Body of pancreas (tissue), 4 donors: ENCODE results near the gene CADM1. TPM values are rescaled to one million over a fixed set of nuclear protein-coding genes. Genes with fewer than 3 reads are reported as not detected.

Source experiments
- ATAC-seq: fragments of 150-250 bp; one replicate; pipeline ENCODE4 v1.9.1; 2016
- DNase-seq, 4 donors: peaks; one replicate each; pipeline ENCODE4 v3.0.0-alpha.2; 2019
- H3K27ac ChIP-seq, 4 donors: fragments of 200-600 bp; sonication (generic); 1 replicate in 3 of 4; 2 replicates in 1 of 4; pipeline versions ENCODE4 v1.5.1 to v1.6.1; 2016 to 2019; ENCODE audit warnings: mild to moderate bottlenecking in 1 of 4, mixed read lengths in 1 of 4, moderate library complexity in 1 of 4
- H3K27me3 ChIP-seq, 2 donors: fragments of 200-600 bp; sonication (generic); one replicate each; pipeline ENCODE4 v1.6.0; 2016; ENCODE audit warnings: mild to moderate bottlenecking in 1 of 2
- H3K36me3 ChIP-seq, 2 donors: fragments of 200-600 bp; sonication (generic); replicated peaks in 1 of 2; 2 replicates each; pipeline ENCODE4 v1.5.1; 2016; ENCODE audit warnings: low read depth in 2 of 2; ENCODE audit not compliant: insufficient read depth in 1 of 2
- H3K4me1 ChIP-seq: fragments of 200-600 bp; sonication (generic); one replicate; pipeline ENCODE4 v1.6.0; 2016
- H3K4me3 ChIP-seq, 2 donors: fragments of 200-600 bp; sonication (generic); 1 replicate in 1 of 2; 2 replicates in 1 of 2; pipeline ENCODE4 v1.5.1; 2016 to 2019
- H3K9me3 ChIP-seq, 3 donors: fragments of 200-600 bp; sonication (generic); 1 replicate in 2 of 3; 2 replicates in 1 of 3; pipeline ENCODE4 v1.5.1; 2016
- CTCF ChIP-seq, 7 experiments: fragments of 450-650 bp in 4 of 7; fragments of 200-600 bp in 3 of 7; sonication (generic) in 3 of 7; IDR thresholded peaks; one replicate each; pipeline ENCODE4 v1.5.1; 2016 to 2019; ENCODE audit warnings: antibody characterized with exemption in 7 of 7
- POLR2A ChIP-seq, 3 donors: fragments of 450-650 bp; IDR thresholded peaks; one replicate each; pipeline ENCODE4 v1.6.1; 2016; ENCODE audit warnings: antibody characterized with exemption in 3 of 3, mild to moderate bottlenecking in 2 of 3
- WGBS, 2 donors: methylation state at CpG; one replicate each; pipeline ENCODE4 v1.1.5; 2017; 5-methylcytosine and 5-hydroxymethylcytosine counted together
- intact Hi-C: fragments of 100-400 bp; cut with DNase I; formaldehyde crosslinking; loops from one replicate; pipeline ENCODE4 v1.15.1; 2023
- total RNA-seq, 2 donors: library from RNA; depleted of rRNA; stranded (reverse); fragments of >200 nt; gene quantifications; one replicate each; pipeline ENCODE4 v1.1.0, GENCODE V29; 2016

CADM1 gene
- total RNA-seq, 2 donors from 2014 or later: 12.5 to 13.7 TPM

GRCh38 chr11:115242982-115243381, 261.2 kb downstream of the CADM1 start:
- H3K27ac ChIP-seq: no peak overlapping the region
- TF ChIP-seq POLR2A (IDR thresholded peaks at IDR 0.05) (no peak), CTCF (IDR thresholded peaks at IDR 0.05) (no peak)
- no peaks in the 10 kb centered on the region for H3K4me1 ChIP-seq
- H3K9me3 ChIP-seq: no peaks in the 10 kb centered on the region
- 96 to 97% methylated on average over 1 of the region's 1 CpG for WGBS, 2 donors
- H3K4me3 ChIP-seq: no peak overlapping the region
- intact Hi-C loops: no loop called here
- ATAC-seq (no peak), DNase-seq (no peak)
- H3K36me3 ChIP-seq: no peaks in the 10 kb centered on the region
- no peaks in the 10 kb centered on the region for H3K27me3 ChIP-seq

- Histone ChIP-seq H3K4me1 (no peaks in the 10 kb centered on the region), H3K4me3 (no peak overlapping the region), H3K36me3 (no peaks in the 10 kb centered on the region), H3K9me3 (no peaks in the 10 kb centered on the region), H3K27ac (no peak overlapping the region), H3K27me3 (no peaks in the 10 kb centered on the region)
- TF ChIP-seq POLR2A (IDR thresholded peaks at IDR 0.05): no peak
- TF ChIP-seq CTCF (IDR thresholded peaks at IDR 0.05): no peak
- intact Hi-C loops: no loop called here
- ATAC-seq (no peak), DNase-seq (no peak)
- 80 to 84% methylated on average over 4 of the region's 4 CpGs for WGBS, 2 donors
Observed at GRCh38 chr11:115241899-115242298, 262.3 kb downstream of the CADM1 start.

GRCh38 chr11:115238791-115239190, 265.4 kb downstream of the CADM1 start:
- 73 to 85% methylated on average over 2 of the region's 2 CpGs for WGBS, 2 donors
- intact Hi-C loops: no loop called here
- ATAC-seq: no peak

GRCh38 chr11:115238086-115238485, 266.1 kb downstream of the CADM1 start:
- H3K27ac ChIP-seq: no peak overlapping the region
- no peaks in the 10 kb centered on the region for H3K36me3 ChIP-seq
- TF ChIP-seq CTCF (IDR thresholded peaks at IDR 0.05): no peak
- no peak for TF ChIP-seq POLR2A (IDR thresholded peaks at IDR 0.05)
- WGBS, 2 donors: 75 to 79% methylated on average over 4 of the region's 4 CpGs
- intact Hi-C loops: no loop called here
- no peaks in the 10 kb centered on the region for H3K4me1 ChIP-seq
- H3K9me3 ChIP-seq: no peaks in the 10 kb centered on the region
- ATAC-seq (no peak), DNase-seq (no peak)
- H3K4me3 ChIP-seq: no peak overlapping the region
- no peaks in the 10 kb centered on the region for H3K27me3 ChIP-seq

More at GRCh38 chr11:115238791-115239190, 265.4 kb downstream of the CADM1 start:
- no peaks in the 10 kb centered on the region for H3K4me1 ChIP-seq
- no peak for DNase-seq
- H3K27ac ChIP-seq: no peak overlapping the region
- H3K9me3 ChIP-seq: no peaks in the 10 kb centered on the region
- TF ChIP-seq CTCF (IDR thresholded peaks at IDR 0.05): no peak
- TF ChIP-seq POLR2A (IDR thresholded peaks at IDR 0.05): no peak
- H3K36me3 ChIP-seq: no peaks in the 10 kb centered on the region
- no peaks in the 10 kb centered on the region for H3K27me3 ChIP-seq
- no peak overlapping the region for H3K4me3 ChIP-seq

GRCh38 chr11:115237578-115237977, 266.6 kb downstream of the CADM1 start:
- no peak for TF ChIP-seq POLR2A (IDR thresholded peaks at IDR 0.05)
- TF ChIP-seq CTCF (IDR thresholded peaks at IDR 0.05): no peak
- no peaks in the 10 kb centered on the region for H3K36me3 ChIP-seq
- DNase-seq (no peak), ATAC-seq (no peak)
- WGBS, 2 donors: 45 to 59% methylated on average over 3 of the region's 3 CpGs
- H3K4me3 ChIP-seq: no peak overlapping the region
- no peaks in the 10 kb centered on the region for H3K9me3 ChIP-seq
- intact Hi-C loops: no loop called here
- H3K27me3 ChIP-seq: no peaks in the 10 kb centered on the region
- H3K4me1 ChIP-seq: no peaks in the 10 kb centered on the region
- no peak overlapping the region for H3K27ac ChIP-seq
